Activated naive CD8-positive, alpha-beta T cell treated with anti-CD3 and anti-CD28 coated beads, Interleukin-2, amount 10 ng/mL, durations not matched to agents 7 days and 5 days (primary cell): ENCODE measurements around the gene ITGA1. TPM values are rescaled to one million over a fixed set of nuclear protein-coding genes. Genes with fewer than 3 reads are reported as not detected.

Experiments used
- ATAC-seq: fragments of 150-1000 bp; cut with Tn5 transposase; one replicate; pipeline ENCODE4 v1.10.0; 2021; ENCODE audit warnings: low read depth, moderate library complexity
- POLR2A ChIA-PET: fragments of 350-600 bp; sonication (Branson Sonifier 250); formaldehyde crosslinking; loops from one replicate; lab custom pipeline; 2021; ENCODE audit warnings: antibody characterized with exemption; lab: Charles Lee
- DNase-seq: peaks from one replicate; pipeline ENCODE4 v3.0.0; 2021
- H3K27ac Mint-ChIP-seq: one replicate; pipeline ENCODE4 v1.8.0; 2022; ENCODE audit warnings: mild to moderate bottlenecking, mixed read lengths
- H3K27me3 Mint-ChIP-seq: one replicate; pipeline ENCODE4 v1.8.0; 2022; ENCODE audit warnings: mild to moderate bottlenecking, moderate library complexity, mixed read lengths
- H3K36me3 Mint-ChIP-seq: one replicate; pipeline ENCODE4 v1.8.0; 2021; ENCODE audit warnings: mild to moderate bottlenecking, mixed read lengths
- H3K4me1 Mint-ChIP-seq: one replicate; pipeline ENCODE4 v1.8.0; 2021; ENCODE audit warnings: mixed read lengths
- H3K4me3 Mint-ChIP-seq: one replicate; pipeline ENCODE4 v1.8.0; 2022; ENCODE audit warnings: mild to moderate bottlenecking, moderate library complexity, mixed read lengths
- H3K9me3 Mint-ChIP-seq: one replicate; pipeline ENCODE4 v1.8.0; 2021; ENCODE audit warnings: mixed read lengths
- total RNA-seq, 2 experiments: library from RNA; stranded (reverse); gene quantifications; one replicate each; pipeline ENCODE4 v1.2.3, GENCODE V29; 2021

Gene ITGA1
- total RNA-seq, 2 experiments from 2014 or later: 21.7 to 23.6 TPM

DNA sequence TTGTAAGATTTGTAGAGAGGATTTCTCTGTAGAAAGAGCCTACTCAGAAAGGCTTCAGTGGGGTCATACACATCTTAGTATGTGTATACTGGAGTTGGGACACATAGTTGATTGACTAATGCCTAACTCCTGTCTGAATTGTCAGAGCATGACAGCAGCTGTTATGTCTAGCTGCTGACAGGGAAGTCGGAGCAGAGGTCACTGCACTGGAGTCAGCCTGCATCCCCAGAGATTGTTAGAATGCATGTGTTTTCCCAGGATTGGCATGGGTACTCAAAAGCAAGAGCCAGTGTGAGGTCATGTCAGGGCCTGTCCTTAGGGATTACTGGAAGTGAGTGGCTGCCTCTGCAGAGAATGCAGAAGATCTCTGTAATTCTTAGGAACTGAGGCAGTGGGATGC lies 82.7 kb downstream of the ITGA1 start:
- POLR2A ChIA-PET: no interaction called here
- ATAC-seq (no peak), DNase-seq (no peak)
- Mint-ChIP-seq H3K4me3 (no peak overlapping the region), H3K36me3 (peaks cover 1% of the 10 kb centered on the region), H3K27me3 (peaks cover 2% of the 10 kb centered on the region), H3K9me3 (peaks cover 1% of the 10 kb centered on the region), H3K27ac (no peak overlapping the region), H3K4me1 (no peaks in the 10 kb centered on the region)

GRCh38 chr5:52875827-52876226 lies 88.1 kb downstream of the ITGA1 start:
- H3K4me3 Mint-ChIP-seq: no peak overlapping the region
- peaks cover 2% of the 10 kb centered on the region for H3K27me3 Mint-ChIP-seq
- no peak overlapping the region for H3K27ac Mint-ChIP-seq
- no peaks in the 10 kb centered on the region for H3K4me1 Mint-ChIP-seq
- POLR2A ChIA-PET: no interaction called here
- ATAC-seq (no peak), DNase-seq (no peak)
- peaks cover 1% of the 10 kb centered on the region for H3K36me3 Mint-ChIP-seq
- no peaks in the 10 kb centered on the region for H3K9me3 Mint-ChIP-seq

- no peak overlapping the region for H3K27ac Mint-ChIP-seq
- no peak overlapping the region for H3K4me3 Mint-ChIP-seq
- DNase-seq: no peak
- POLR2A ChIA-PET: no interaction called here
- no peaks in the 10 kb centered on the region for H3K4me1 Mint-ChIP-seq
- peaks cover 1% of the 10 kb centered on the region for H3K36me3 Mint-ChIP-seq
- no peak for ATAC-seq
- H3K9me3 Mint-ChIP-seq: no peaks in the 10 kb centered on the region
- H3K27me3 Mint-ChIP-seq: peaks cover 2% of the 10 kb centered on the region
Measured at GRCh38 chr5:52876456-52876855, 88.7 kb downstream of the ITGA1 start.

DNA sequence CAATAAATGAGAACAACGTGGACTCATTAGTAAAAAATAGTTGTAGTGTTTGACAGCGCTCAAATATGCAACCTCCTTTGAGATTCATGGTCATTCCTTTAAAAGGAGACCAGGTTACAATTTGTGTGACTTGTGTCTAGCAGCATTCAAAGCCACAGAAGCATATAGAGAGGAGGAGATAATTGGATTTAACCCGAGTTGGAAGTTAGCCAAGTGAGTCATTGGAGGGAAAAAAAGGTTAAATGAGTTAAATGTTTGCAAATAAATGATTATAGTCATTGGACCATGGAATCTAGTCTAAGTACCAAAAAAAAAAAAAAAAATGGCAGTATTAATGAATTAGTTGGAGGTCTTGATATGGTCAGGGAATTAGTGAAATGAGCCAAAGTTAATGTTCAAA lies 90.9 kb downstream of the ITGA1 start:
- POLR2A ChIA-PET: no interaction called here
- no peak for ATAC-seq
- Mint-ChIP-seq H3K36me3 (peaks cover 1% of the 10 kb centered on the region), H3K9me3 (no peaks in the 10 kb centered on the region), H3K4me3 (no peak overlapping the region), H3K4me1 (no peaks in the 10 kb centered on the region), H3K27me3 (peaks cover 2% of the 10 kb centered on the region), H3K27ac (no peak overlapping the region)
- no peak for DNase-seq

DNA sequence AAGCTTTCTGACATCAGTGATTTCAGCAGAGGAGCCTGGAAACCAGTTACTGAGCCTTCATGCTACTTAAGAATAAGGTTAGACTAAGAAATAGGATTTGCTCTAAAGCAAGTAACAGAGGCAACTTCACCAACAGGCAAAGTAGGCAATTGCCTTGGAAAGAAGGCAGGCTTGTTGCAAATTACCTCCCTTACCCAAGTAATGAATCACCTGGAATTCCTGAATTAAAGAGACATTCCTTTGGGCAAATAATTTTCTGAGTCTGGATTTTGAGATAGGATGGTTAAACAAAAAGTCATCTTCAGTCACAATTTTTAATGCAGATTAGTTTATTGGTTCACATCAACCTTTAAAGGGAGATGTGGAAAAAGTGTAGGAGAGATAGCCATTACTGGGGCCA lies 92.8 kb downstream of the ITGA1 start:
- no peaks in the 10 kb centered on the region for H3K9me3 Mint-ChIP-seq
- POLR2A ChIA-PET: no interaction called here
- no peaks in the 10 kb centered on the region for H3K4me1 Mint-ChIP-seq
- peaks cover 2% of the 10 kb centered on the region for H3K27me3 Mint-ChIP-seq
- H3K27ac Mint-ChIP-seq: no peak overlapping the region
- no peak overlapping the region for H3K4me3 Mint-ChIP-seq
- ATAC-seq (no peak), DNase-seq (no peak)
- peaks cover 1% of the 10 kb centered on the region for H3K36me3 Mint-ChIP-seq

DNA sequence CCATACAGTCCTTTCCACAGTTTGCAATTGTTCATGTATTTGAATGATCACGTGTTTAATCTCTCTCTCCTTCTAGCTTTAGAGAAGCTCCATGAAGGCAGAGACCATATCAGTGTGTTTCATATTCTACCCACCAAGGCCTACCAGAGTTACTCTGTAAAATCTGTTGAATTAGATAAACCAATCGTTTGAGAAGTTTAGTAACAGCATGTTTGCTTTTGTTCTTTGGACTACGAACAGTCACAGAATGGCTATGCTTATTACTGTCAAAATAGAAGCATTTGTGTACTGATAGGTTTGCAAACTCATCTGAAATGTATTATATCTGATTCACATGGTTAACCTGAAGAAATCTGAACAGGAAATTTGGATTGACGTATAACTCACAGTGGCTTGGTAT lies 93.8 kb downstream of the ITGA1 start:
- DNase-seq: no peak
- H3K27me3 Mint-ChIP-seq: peaks cover 2% of the 10 kb centered on the region
- no peak for ATAC-seq
- peaks cover 1% of the 10 kb centered on the region for H3K36me3 Mint-ChIP-seq
- no peaks in the 10 kb centered on the region for H3K4me1 Mint-ChIP-seq
- H3K27ac Mint-ChIP-seq: no peak overlapping the region
- no peak overlapping the region for H3K4me3 Mint-ChIP-seq
- no peaks in the 10 kb centered on the region for H3K9me3 Mint-ChIP-seq
- POLR2A ChIA-PET: no interaction called here

GRCh38 chr5:52883110-52883509 lies 95.4 kb downstream of the ITGA1 start:
- peaks cover 2% of the 10 kb centered on the region for H3K27me3 Mint-ChIP-seq
- H3K9me3 Mint-ChIP-seq: no peaks in the 10 kb centered on the region
- no peak overlapping the region for H3K4me3 Mint-ChIP-seq
- no peak for ATAC-seq
- peaks cover 6% of the 10 kb centered on the region for H3K36me3 Mint-ChIP-seq
- H3K4me1 Mint-ChIP-seq: peaks cover 2% of the 10 kb centered on the region
- H3K27ac Mint-ChIP-seq: no peak overlapping the region
- no peak for DNase-seq
- POLR2A ChIA-PET: no interaction called here

- H3K27ac Mint-ChIP-seq: no peak overlapping the region
- DNase-seq: no peak
- H3K4me1 Mint-ChIP-seq: peaks cover 2% of the 10 kb centered on the region
- H3K9me3 Mint-ChIP-seq: no peaks in the 10 kb centered on the region
- H3K4me3 Mint-ChIP-seq: no peak overlapping the region
- POLR2A ChIA-PET: no interaction called here
- ATAC-seq: no peak
- H3K27me3 Mint-ChIP-seq: peaks cover 2% of the 10 kb centered on the region
- H3K36me3 Mint-ChIP-seq: peaks cover 7% of the 10 kb centered on the region
Measured at GRCh38 chr5:52884453-52884852, 96.7 kb downstream of the ITGA1 start.

GRCh38 chr5:52885614-52886013 lies 97.9 kb downstream of the ITGA1 start:
- Mint-ChIP-seq H3K4me3 (no peak overlapping the region), H3K27me3 (peaks cover 1% of the 10 kb centered on the region), H3K27ac (no peak overlapping the region), H3K36me3 (peaks cover 7% of the 10 kb centered on the region), H3K9me3 (no peaks in the 10 kb centered on the region), H3K4me1 (peaks cover 2% of the 10 kb centered on the region)
- POLR2A ChIA-PET: no interaction called here
- no peak for DNase-seq
- ATAC-seq: no peak

DNA sequence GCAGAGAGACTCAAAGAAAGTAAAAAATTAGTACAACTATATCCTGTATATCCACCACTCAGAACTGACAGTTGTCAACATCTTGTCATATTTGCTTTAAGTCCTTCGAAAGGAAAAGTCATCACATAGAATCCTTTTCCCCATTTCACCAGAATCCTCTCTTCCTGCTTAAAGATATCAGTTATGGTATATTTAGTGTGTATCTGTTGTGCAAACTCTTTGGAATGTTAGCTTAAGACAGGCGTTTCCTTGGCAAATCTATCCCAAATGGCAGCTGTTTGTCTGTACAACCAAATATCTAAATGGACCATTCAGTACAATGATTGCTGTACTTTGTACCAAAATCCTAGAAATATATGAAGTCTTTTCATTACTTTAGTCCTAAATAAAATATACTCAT lies 98.5 kb downstream of the ITGA1 start:
- H3K4me1 Mint-ChIP-seq: peaks cover 2% of the 10 kb centered on the region
- H3K27me3 Mint-ChIP-seq: no peaks in the 10 kb centered on the region
- H3K36me3 Mint-ChIP-seq: peaks cover 8% of the 10 kb centered on the region
- H3K4me3 Mint-ChIP-seq: no peak overlapping the region
- ATAC-seq: no peak
- no peaks in the 10 kb centered on the region for H3K9me3 Mint-ChIP-seq
- H3K27ac Mint-ChIP-seq: no peak overlapping the region
- no peak for DNase-seq
- POLR2A ChIA-PET: no interaction called here

GRCh38 chr5:52887066-52887465 lies 99.3 kb downstream of the ITGA1 start:
- no peak overlapping the region for H3K4me3 Mint-ChIP-seq
- H3K27ac Mint-ChIP-seq: no peak overlapping the region
- ATAC-seq (no peak), DNase-seq (no peak)
- H3K9me3 Mint-ChIP-seq: no peaks in the 10 kb centered on the region
- peaks cover 8% of the 10 kb centered on the region for H3K36me3 Mint-ChIP-seq
- H3K4me1 Mint-ChIP-seq: peaks cover 2% of the 10 kb centered on the region
- H3K27me3 Mint-ChIP-seq: no peaks in the 10 kb centered on the region
- POLR2A ChIA-PET: no interaction called here

- POLR2A ChIA-PET: no interaction called here
Measured at GRCh38 chr5:52888363-52888762, 100.6 kb downstream of the ITGA1 start.

DNA sequence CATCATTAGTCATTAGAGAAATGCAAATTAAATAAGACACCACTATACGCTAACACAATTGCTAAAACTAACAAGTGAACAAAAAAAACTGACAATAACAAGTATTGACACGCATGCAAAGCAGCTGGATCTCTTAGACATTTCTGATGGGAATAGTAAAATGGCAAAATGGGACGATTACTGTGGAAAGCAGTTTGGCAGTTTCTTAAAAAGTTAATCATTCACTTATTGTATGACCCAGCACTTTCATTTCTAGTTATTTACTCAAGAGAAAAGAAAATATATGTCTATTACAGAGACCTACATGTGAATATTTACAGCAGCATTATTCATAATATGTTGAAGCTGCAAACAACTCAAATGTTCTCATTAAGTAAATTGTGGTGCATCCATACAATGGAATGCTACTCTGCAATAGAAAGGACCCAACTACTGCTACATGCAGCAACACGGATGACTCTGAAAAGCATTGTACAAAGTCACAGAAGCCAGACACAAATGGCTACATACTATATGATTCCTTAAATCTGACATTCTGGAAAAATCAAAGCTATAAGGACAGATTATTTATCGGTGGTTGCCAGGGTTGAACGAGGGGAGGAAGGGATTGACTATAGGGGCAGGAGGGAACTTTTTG lies 104.6 kb downstream of the ITGA1 start:
- no peak for ATAC-seq
- Mint-ChIP-seq H3K4me1 (no peaks in the 10 kb centered on the region), H3K27me3 (no peaks in the 10 kb centered on the region), H3K27ac (no peak overlapping the region), H3K4me3 (no peak overlapping the region), H3K36me3 (peaks cover 8% of the 10 kb centered on the region), H3K9me3 (no peaks in the 10 kb centered on the region)
- DNase-seq: no peak
- POLR2A ChIA-PET: no interaction called here

More at GRCh38 chr5:52888363-52888762, 100.6 kb downstream of the ITGA1 start:
- H3K36me3 Mint-ChIP-seq: peaks cover 7% of the 10 kb centered on the region
- peaks cover 2% of the 10 kb centered on the region for H3K4me1 Mint-ChIP-seq
- no peaks in the 10 kb centered on the region for H3K9me3 Mint-ChIP-seq
- no peak overlapping the region for H3K27ac Mint-ChIP-seq
- ATAC-seq (no peak), DNase-seq (no peak)
- no peak overlapping the region for H3K4me3 Mint-ChIP-seq
- no peaks in the 10 kb centered on the region for H3K27me3 Mint-ChIP-seq

- Mint-ChIP-seq H3K4me1 (no peaks in the 10 kb centered on the region), H3K27me3 (no peaks in the 10 kb centered on the region), H3K36me3 (peaks cover 3% of the 10 kb centered on the region), H3K9me3 (no peaks in the 10 kb centered on the region), H3K27ac (no peak overlapping the region), H3K4me3 (no peak overlapping the region)
- no peak for DNase-seq
- POLR2A ChIA-PET: no interaction called here
- ATAC-seq: no peak
Measured at GRCh38 chr5:52893105-52893504, 105.4 kb downstream of the ITGA1 start.

DNA sequence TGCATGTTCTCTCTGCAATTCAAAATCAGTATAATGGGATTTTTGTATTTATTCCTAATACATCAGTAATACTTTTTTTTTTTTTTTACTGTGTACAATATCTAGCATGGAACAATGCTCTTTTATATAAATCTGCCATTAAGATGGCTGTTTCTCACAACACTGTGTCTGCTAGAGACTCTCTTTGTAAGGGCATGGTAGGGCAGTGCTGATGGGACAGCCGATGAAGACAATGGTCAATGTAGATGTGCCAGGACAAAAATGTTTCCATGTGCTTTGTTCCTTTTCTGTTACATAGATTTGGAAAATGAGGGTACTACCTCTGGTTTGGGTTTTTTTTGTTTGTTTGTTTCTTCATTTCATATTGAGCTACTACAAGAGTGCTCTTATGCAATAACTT lies 106.1 kb downstream of the ITGA1 start:
- no peak overlapping the region for H3K4me3 Mint-ChIP-seq
- peaks cover 3% of the 10 kb centered on the region for H3K36me3 Mint-ChIP-seq
- ATAC-seq (no peak), DNase-seq (no peak)
- POLR2A ChIA-PET: no interaction called here
- no peaks in the 10 kb centered on the region for H3K4me1 Mint-ChIP-seq
- no peaks in the 10 kb centered on the region for H3K9me3 Mint-ChIP-seq
- H3K27me3 Mint-ChIP-seq: no peaks in the 10 kb centered on the region
- H3K27ac Mint-ChIP-seq: no peak overlapping the region
